ENCODE measurements around the gene PRXL2C. TPM values are rescaled to one million over a fixed set of nuclear protein-coding genes. Genes with fewer than 3 reads are reported as not detected.

The PRXL2C gene
- total RNA-seq, 1 donor from 2014 or later = 12.6 TPM

DNA sequence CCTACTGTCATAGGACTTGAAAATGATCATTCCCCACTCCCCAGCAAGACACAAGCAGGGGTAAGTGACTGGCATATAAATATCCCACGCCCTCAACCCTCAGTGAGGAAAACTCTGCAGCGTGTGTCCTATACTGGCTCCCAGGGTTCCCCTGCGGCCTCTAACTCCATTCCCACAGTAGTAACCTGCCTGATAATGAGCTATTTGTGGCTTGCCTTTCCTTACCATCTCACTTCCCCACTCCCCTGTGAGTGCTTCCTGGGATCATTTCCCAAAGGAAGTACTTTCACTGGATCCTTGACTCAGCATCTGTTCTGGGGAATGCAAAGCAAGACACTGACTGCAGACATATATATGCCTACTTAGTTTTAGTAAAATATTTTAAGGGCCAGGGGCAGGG lies 49.8 kb downstream of the PRXL2C start:
- DNase-seq (ENCODE audit: low read depth) = no peak
- H3K4me1 Mint-ChIP-seq (ENCODE audit: low read depth, unreplicated experiment) = peaks cover 8% of the 10 kb centered on the region

DNA sequence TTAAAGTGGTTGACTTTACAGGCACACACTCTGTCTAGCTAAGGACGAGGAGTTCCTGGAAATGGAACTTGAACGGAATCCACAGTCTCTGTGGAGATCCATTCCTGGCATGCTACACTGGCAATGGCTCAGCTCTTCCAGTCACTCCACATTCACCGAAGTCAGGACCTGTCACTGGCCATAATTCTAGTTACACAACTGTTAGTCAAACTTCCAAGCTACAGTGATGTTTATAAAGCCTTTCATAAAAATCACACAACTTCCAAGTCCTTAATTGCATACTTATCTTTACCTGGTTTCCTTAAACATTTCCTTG lies 51.2 kb downstream of the PRXL2C start:
- no peak overlapping the region for H3K4me2 ChIP-seq (ENCODE audit: low read length)

More for the DNA sequence above, 49.8 kb downstream of the PRXL2C start:
- Histone ChIP-seq H3K4me1 (ENCODE audit: insufficient read depth, low read length) (no peaks in the 10 kb centered on the region), H3K9ac (ENCODE audit: low read length) (no peak overlapping the region), H3K9me3 (ENCODE audit: insufficient read depth, low read depth, low read length) (no peaks in the 10 kb centered on the region), H2AFZ (ENCODE audit: low read depth, low read length) (no peak overlapping the region), H3K27ac (ENCODE audit: low read depth, low read length) (no peak overlapping the region), H3K27me3 (ENCODE audit: insufficient read depth, low read length) (no peaks in the 10 kb centered on the region), H3K79me2 (ENCODE audit: insufficient read depth, low read length) (peaks cover 10% of the 10 kb centered on the region), H3K36me3 (ENCODE audit: insufficient read depth, low read length) (no peaks in the 10 kb centered on the region), H3K4me2 (ENCODE audit: low read length) (no peak overlapping the region), H4K20me1 (ENCODE audit: insufficient read depth, low read length) (no peaks in the 10 kb centered on the region), H3K4me3 (ENCODE audit: insufficient read depth, low read depth, low read length) (no peak overlapping the region)
- no peak overlapping the region for H3K4me3 Mint-ChIP-seq (ENCODE audit: unreplicated experiment)
- no peaks in the 10 kb centered on the region for H3K9me3 Mint-ChIP-seq (ENCODE audit: unreplicated experiment)
- TF ChIP-seq EZH2 (IDR thresholded peaks at IDR 0.05; ENCODE audit: insufficient read depth, low read length) (no peak), CTCF (IDR thresholded peaks at IDR 0.05; ENCODE audit: insufficient read depth, low read depth, low read length) (no peak)
- peak overlapping the region; percentile 29 for H3K27ac Mint-ChIP-seq (ENCODE audit: unreplicated experiment)
- no peaks in the 10 kb centered on the region for H3K27me3 Mint-ChIP-seq (ENCODE audit: low read depth, unreplicated experiment)
- FAIRE-seq = no peak
- peaks cover 2% of the 10 kb centered on the region for H3K36me3 Mint-ChIP-seq (ENCODE audit: low read depth, unreplicated experiment)

More for the DNA sequence above, 51.2 kb downstream of the PRXL2C start:
- DNase-seq (ENCODE audit: low read depth) (peak; percentile 58), FAIRE-seq (no peak)
- no peaks in the 10 kb centered on the region for H3K27me3 Mint-ChIP-seq (ENCODE audit: low read depth, unreplicated experiment)
- no peaks in the 10 kb centered on the region for H3K9me3 ChIP-seq (ENCODE audit: insufficient read depth, low read depth, low read length)
- H4K20me1 ChIP-seq (ENCODE audit: insufficient read depth, low read length) = no peaks in the 10 kb centered on the region
- H3K27me3 ChIP-seq (ENCODE audit: insufficient read depth, low read length) = no peaks in the 10 kb centered on the region
- no peak overlapping the region for H3K4me3 Mint-ChIP-seq (ENCODE audit: unreplicated experiment)
- no peaks in the 10 kb centered on the region for H3K36me3 ChIP-seq (ENCODE audit: insufficient read depth, low read length)
- H3K9ac ChIP-seq (ENCODE audit: low read length) = no peak overlapping the region
- no peaks in the 10 kb centered on the region for H3K4me1 ChIP-seq (ENCODE audit: insufficient read depth, low read length)
- no peaks in the 10 kb centered on the region for H3K9me3 Mint-ChIP-seq (ENCODE audit: unreplicated experiment)
- peaks cover 10% of the 10 kb centered on the region for H3K79me2 ChIP-seq (ENCODE audit: insufficient read depth, low read length)
- H3K36me3 Mint-ChIP-seq (ENCODE audit: low read depth, unreplicated experiment) = peaks cover 2% of the 10 kb centered on the region
- no peak overlapping the region for H3K27ac ChIP-seq (ENCODE audit: low read depth, low read length)
- no peak overlapping the region for H3K27ac Mint-ChIP-seq (ENCODE audit: unreplicated experiment)
- TF ChIP-seq CTCF (IDR thresholded peaks at IDR 0.05; ENCODE audit: insufficient read depth, low read depth, low read length) (no peak), EZH2 (IDR thresholded peaks at IDR 0.05; ENCODE audit: insufficient read depth, low read length) (no peak)
- H2AFZ ChIP-seq (ENCODE audit: low read depth, low read length) = no peak overlapping the region
- no peak overlapping the region for H3K4me3 ChIP-seq (ENCODE audit: insufficient read depth, low read depth, low read length)
- peaks cover 8% of the 10 kb centered on the region for H3K4me1 Mint-ChIP-seq (ENCODE audit: low read depth, unreplicated experiment)
